Hepatocyte (in vitro differentiated cells): ENCODE measurements around the gene STARD7. TPM values are rescaled to one million over a fixed set of nuclear protein-coding genes. Genes with fewer than 3 reads are reported as not detected.

Experiments
- DNase-seq: peaks from one replicate; pipeline ENCODE4 v3.0.0-alpha.2; 2016; ENCODE audit warnings: low spot score
- H2AFZ ChIP-seq: fragments of 200-600 bp; sonication (generic); 2 replicates; pipeline ENCODE4 v1.6.0; 2016; ENCODE audit warnings: antibody characterized with exemption, mild to moderate bottlenecking
- H3K27ac ChIP-seq: fragments of 200-600 bp; sonication (generic); 2 replicates; pipeline ENCODE4 v1.5.1; 2016; ENCODE audit warnings: mild to moderate bottlenecking
- H3K27me3 ChIP-seq: fragments of 200-600 bp; sonication (generic); 2 replicates; pipeline ENCODE4 v1.6.1; 2016
- H3K36me3 ChIP-seq: fragments of 200-600 bp; sonication (generic); replicated peaks from 2 replicates; pipeline ENCODE4 v1.5.1; 2016; ENCODE audit warnings: low read depth; ENCODE audit not compliant: insufficient read depth
- H3K4me1 ChIP-seq: fragments of 200-600 bp; sonication (generic); 2 replicates; pipeline ENCODE4 v1.5.1; 2016; ENCODE audit warnings: mild to moderate bottlenecking, moderate library complexity; ENCODE audit not compliant: insufficient read depth
- H3K4me2 ChIP-seq: fragments of 200-600 bp; sonication (generic); 2 replicates; pipeline ENCODE4 v1.6.0; 2016
- H3K4me3 ChIP-seq: fragments of 200-600 bp; sonication (generic); 2 replicates; pipeline ENCODE4 v1.5.1; 2016; ENCODE audit warnings: mild to moderate bottlenecking
- H3K79me2 ChIP-seq: fragments of 200-600 bp; sonication (generic); 2 replicates; pipeline ENCODE4 v1.6.0; 2017; ENCODE audit warnings: mild to moderate bottlenecking
- H3K9me2 ChIP-seq: fragments of 200-600 bp; sonication (generic); replicated peaks from 2 replicates; pipeline ENCODE4 v1.6.0; 2017; ENCODE audit warnings: mild to moderate bottlenecking; ENCODE audit not compliant: insufficient read depth
- H3K9me3 ChIP-seq: fragments of 200-600 bp; sonication (generic); 2 replicates; pipeline ENCODE4 v1.5.1; 2016; ENCODE audit warnings: low read depth, mild to moderate bottlenecking
- H4K20me1 ChIP-seq: fragments of 200-600 bp; sonication (generic); 2 replicates; pipeline ENCODE4 v1.6.0; 2016; ENCODE audit warnings: mild to moderate bottlenecking; ENCODE audit not compliant: insufficient read depth, poor library complexity, severe bottlenecking
- CTCF ChIP-seq: fragments of 200-600 bp; sonication (generic); IDR thresholded peaks from 2 replicates; pipeline ENCODE4 v1.5.1; 2016; ENCODE audit warnings: antibody characterized with exemption, mild to moderate bottlenecking; ENCODE audit not compliant: poor library complexity
- EZH2 ChIP-seq: fragments of 200-600 bp; sonication (generic); IDR thresholded peaks from 2 replicates; pipeline ENCODE4 v1.6.1; 2016; ENCODE audit warnings: antibody characterized with exemption, mild to moderate bottlenecking, borderline replicate concordance
- EZH2phosphoT487 ChIP-seq: fragments of 200-600 bp; sonication (generic); IDR thresholded peaks from one replicate; pipeline ENCODE4 v1.6.1; 2018; ENCODE audit warnings: antibody characterized with exemption, mild to moderate bottlenecking, low read depth, moderate library complexity; ENCODE audit not compliant: unreplicated experiment, severe bottlenecking
- WGBS: methylation state at CpG from one replicate; pipeline ENCODE4 v1.1.6; 2016; ENCODE audit warnings: low lambda C conversion rate; ENCODE audit errors: missing lambda C conversion rate; 5-methylcytosine and 5-hydroxymethylcytosine counted together
- polyA plus RNA-seq: library from polyadenylated mRNA; unstranded; fragments of >200 nt; fragmentation: Nextera tagmentation; extraction: Ambion mirVana; gene quantifications from 2 replicates; pipeline ENCODE4 v1.2.1, GENCODE V29; 2016
- total RNA-seq: library from RNA; depleted of rRNA; stranded (reverse); fragments of >200 nt; gene quantifications from 2 replicates; pipeline ENCODE4 v1.2.3, GENCODE V29; 2014

The STARD7 gene
- total and polyA plus RNA-seq, 2 experiments from 2014 or later, result 101 to 138 TPM

GRCh38 chr2:96249654-96250053 is 41.0 kb upstream of the STARD7 start:
- Histone ChIP-seq H3K79me2 (no peaks in the 10 kb centered on the region), H3K4me3 (no peak overlapping the region), H4K20me1 (no peaks in the 10 kb centered on the region), H3K9me2 (no peaks in the 10 kb centered on the region), H3K36me3 (no peaks in the 10 kb centered on the region), H2AFZ (no peak overlapping the region), H3K27me3 (no peaks in the 10 kb centered on the region), H3K27ac (peak overlapping the region; percentile 52), H3K4me1 (peaks cover 7% of the 10 kb centered on the region), H3K4me2 (no peak overlapping the region), H3K9me3 (no peaks in the 10 kb centered on the region)
- 71% methylated on average over 9 of the region's 9 CpGs for WGBS
- peak; percentile 50 for DNase-seq
- TF ChIP-seq EZH2phosphoT487 (no peak), CTCF (no peak), EZH2 (no peak)

DNA sequence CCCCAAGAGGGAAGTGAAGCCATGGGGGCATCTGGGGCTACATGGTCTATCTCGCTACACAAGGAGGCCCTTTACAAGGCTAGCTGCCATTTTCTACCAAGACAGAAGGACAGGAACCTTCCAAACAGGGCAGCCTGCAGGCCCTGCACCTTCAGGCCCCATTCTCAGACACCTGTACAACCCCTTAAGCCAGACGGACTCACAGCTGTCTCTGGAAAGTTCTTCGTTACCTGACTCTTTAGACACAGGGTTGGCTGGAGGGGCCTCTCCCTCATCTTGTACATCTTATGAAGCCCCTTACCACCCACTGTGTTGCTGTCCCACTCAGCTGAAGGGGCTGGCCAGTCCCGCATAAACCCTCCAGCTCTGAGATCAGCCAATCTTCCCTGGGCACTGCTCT is 40.0 kb upstream of the STARD7 start:
- Histone ChIP-seq H3K27me3 (no peaks in the 10 kb centered on the region), H3K9me2 (no peaks in the 10 kb centered on the region), H3K27ac (no peak overlapping the region), H4K20me1 (no peaks in the 10 kb centered on the region), H2AFZ (no peak overlapping the region), H3K36me3 (no peaks in the 10 kb centered on the region), H3K79me2 (no peaks in the 10 kb centered on the region), H3K4me3 (no peak overlapping the region), H3K9me3 (no peaks in the 10 kb centered on the region), H3K4me2 (no peak overlapping the region), H3K4me1 (peaks cover 7% of the 10 kb centered on the region)
- 93% methylated on average over 4 of the region's 4 CpGs for WGBS
- TF ChIP-seq EZH2phosphoT487 (no peak), EZH2 (no peak), CTCF (no peak)
- DNase-seq, result no peak

DNA sequence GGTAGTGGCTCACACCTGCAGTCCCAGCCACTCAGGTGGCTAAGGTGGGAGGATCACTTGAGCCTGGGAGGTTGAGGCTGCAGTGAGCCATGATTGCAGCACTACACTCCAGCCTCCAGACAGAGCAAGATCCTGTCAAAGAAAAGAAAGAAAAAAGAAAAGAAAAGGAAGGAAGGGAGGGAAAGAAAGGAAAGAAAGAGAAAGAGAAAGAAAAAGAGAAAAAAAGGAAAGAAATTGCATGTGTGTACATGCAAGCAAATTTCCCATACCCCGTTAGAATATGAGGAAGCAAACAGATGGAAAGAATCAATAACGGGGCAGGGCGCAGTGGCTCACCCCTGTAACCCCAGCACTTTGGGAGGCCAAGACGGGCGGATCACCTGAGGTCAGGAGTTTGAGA is 39.3 kb upstream of the STARD7 start:
- H2AFZ ChIP-seq, result no peak overlapping the region
- H3K27ac ChIP-seq, result no peak overlapping the region
- H3K4me3 ChIP-seq, result no peak overlapping the region
- H3K9me3 ChIP-seq, result no peaks in the 10 kb centered on the region
- H3K4me1 ChIP-seq, result peaks cover 7% of the 10 kb centered on the region
- no peaks in the 10 kb centered on the region for H3K36me3 ChIP-seq
- H3K9me2 ChIP-seq, result no peaks in the 10 kb centered on the region
- no peaks in the 10 kb centered on the region for H3K27me3 ChIP-seq
- no peaks in the 10 kb centered on the region for H4K20me1 ChIP-seq
- no peak for DNase-seq
- no peaks in the 10 kb centered on the region for H3K79me2 ChIP-seq
- H3K4me2 ChIP-seq, result no peak overlapping the region
- 86% methylated on average over 5 of the region's 5 CpGs for WGBS
- TF ChIP-seq EZH2, result no peak
- TF ChIP-seq CTCF, result no peak
- TF ChIP-seq EZH2phosphoT487, result no peak

GRCh38 chr2:96247009-96247408 is 38.4 kb upstream of the STARD7 start:
- H3K9me2 ChIP-seq, result no peaks in the 10 kb centered on the region

More at GRCh38 chr2:96247009-96247408, 38.4 kb upstream of the STARD7 start:
- H4K20me1 ChIP-seq, result no peaks in the 10 kb centered on the region
- TF ChIP-seq CTCF (no peak), EZH2 (no peak), EZH2phosphoT487 (no peak)
- no peak overlapping the region for H2AFZ ChIP-seq
- no peaks in the 10 kb centered on the region for H3K79me2 ChIP-seq
- H3K36me3 ChIP-seq, result no peaks in the 10 kb centered on the region
- H3K27ac ChIP-seq, result no peak overlapping the region
- H3K4me3 ChIP-seq, result no peak overlapping the region
- H3K9me3 ChIP-seq, result no peaks in the 10 kb centered on the region
- no peak for DNase-seq
- peaks cover 1% of the 10 kb centered on the region for H3K4me1 ChIP-seq
- 97% methylated on average over 3 of the region's 3 CpGs for WGBS
- H3K27me3 ChIP-seq, result no peaks in the 10 kb centered on the region
- no peak overlapping the region for H3K4me2 ChIP-seq
